ENCODE measurements around the gene DCLRE1C. TPM values are rescaled to one million over a fixed set of nuclear protein-coding genes. Genes with fewer than 3 reads are reported as not detected.

Gene DCLRE1C
- total and polyA plus RNA-seq, 9 of the 15 experiments (the other 6 are each of a cell fraction or from before 2014, with no cell fraction given): 8.8 to 22.2 (median 13.9) TPM

DNA sequence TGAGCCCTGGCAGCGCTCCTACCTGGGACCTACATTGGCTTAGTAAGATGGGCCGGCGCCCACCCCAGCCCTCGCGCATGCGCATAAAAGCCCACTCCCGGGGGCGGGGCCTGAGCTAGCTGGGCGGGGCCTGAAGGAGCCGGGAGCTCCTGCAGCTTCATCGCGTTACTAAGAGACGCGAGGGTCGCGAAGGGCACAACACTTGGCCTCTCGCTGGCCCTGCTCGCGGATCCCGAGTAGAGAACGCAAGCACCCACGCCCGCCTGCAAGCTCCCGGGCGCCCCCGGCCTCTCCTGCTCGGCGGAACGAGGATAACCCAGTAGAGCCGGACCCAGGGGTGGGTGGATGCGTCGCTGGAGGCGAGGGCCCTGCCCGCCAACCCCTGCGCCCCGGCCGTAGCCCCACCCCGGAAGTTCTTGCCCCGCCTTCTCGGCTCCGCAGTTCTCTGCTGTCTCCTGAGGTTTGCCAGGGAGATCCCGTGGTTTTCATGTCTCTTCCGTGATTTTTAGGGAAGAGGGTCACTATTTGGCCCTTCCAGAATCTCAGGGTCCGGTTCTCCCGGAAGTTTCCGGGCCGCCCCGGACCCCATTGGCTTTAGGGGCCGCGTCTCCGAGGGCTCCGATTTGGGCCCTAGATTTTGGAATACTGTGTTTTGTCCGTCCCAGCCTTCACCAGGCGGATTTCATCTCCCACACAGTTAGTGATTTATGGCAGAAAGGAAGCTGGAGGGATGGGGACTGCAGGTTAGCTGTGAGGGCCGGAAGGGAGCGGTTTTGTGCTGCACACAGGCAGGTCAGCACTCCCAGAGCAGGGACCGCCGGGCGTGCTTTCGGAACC is 5.5 kb upstream of the DCLRE1C start, which contains the start of gene MEIG1 (continued):
- TF ChIP-seq ZMIZ1 (IDR thresholded peaks at IDR 0.05; ENCODE audit: low read depth in 2 of 2, low read length in 2 of 2) (no peak), RB1 (IDR thresholded peaks at IDR 0.05; ENCODE audit: low read depth) (peak; percentile 57; the same call in 1 of the 2 replicates), ZNF174 (CRISPR knock-in tag; IDR thresholded peaks at IDR 0.05) (no peak), GATAD2B (IDR thresholded peaks at IDR 0.05; ENCODE audit: borderline replicate concordance) (no peak), RBBP5 (IDR thresholded peaks at IDR 0.05; ENCODE audit: borderline replicate concordance, insufficient read depth, low read length, poor library complexity, severe bottlenecking) (peak; percentile 43), ZNF75A (CRISPR knock-in tag; IDR thresholded peaks at IDR 0.05) (no peak), NR2C1 (IDR thresholded peaks at IDR 0.05) (peak; percentile 92), NR2C1 (tag; IDR thresholded peaks at IDR 0.05) (peak; percentile 93), ZNF318 (IDR thresholded peaks at IDR 0.05; ENCODE audit: borderline replicate concordance in 1 of 2, low read depth in 1 of 2) (peak in 1 of 2 experiments; percentile 50; a peak in 1 of 4 replicates), STAT5B (CRISPR knock-in tag; IDR thresholded peaks at IDR 0.05) (no peak), NFIC (IDR thresholded peaks at IDR 0.05) (peak; percentile 34; the same call in 1 of the 2 replicates), TAL1 (IDR thresholded peaks at IDR 0.05) (no peak), ZNF696 (CRISPR knock-in tag; conservative IDR thresholded peaks at IDR 0.05) (no peak), KLF10 (CRISPR knock-in tag; IDR thresholded peaks at IDR 0.05) (no peak), NFIX (CRISPR knock-in tag; IDR thresholded peaks at IDR 0.05; ENCODE audit: low read depth) (no peak), SMAD3 (CRISPR knock-in tag; conservative IDR thresholded peaks at IDR 0.05) (no peak), NCOA6 (IDR thresholded peaks at IDR 0.05) (no peak)
